Measurements from ENCODE around the gene MYO1B.

DNA sequence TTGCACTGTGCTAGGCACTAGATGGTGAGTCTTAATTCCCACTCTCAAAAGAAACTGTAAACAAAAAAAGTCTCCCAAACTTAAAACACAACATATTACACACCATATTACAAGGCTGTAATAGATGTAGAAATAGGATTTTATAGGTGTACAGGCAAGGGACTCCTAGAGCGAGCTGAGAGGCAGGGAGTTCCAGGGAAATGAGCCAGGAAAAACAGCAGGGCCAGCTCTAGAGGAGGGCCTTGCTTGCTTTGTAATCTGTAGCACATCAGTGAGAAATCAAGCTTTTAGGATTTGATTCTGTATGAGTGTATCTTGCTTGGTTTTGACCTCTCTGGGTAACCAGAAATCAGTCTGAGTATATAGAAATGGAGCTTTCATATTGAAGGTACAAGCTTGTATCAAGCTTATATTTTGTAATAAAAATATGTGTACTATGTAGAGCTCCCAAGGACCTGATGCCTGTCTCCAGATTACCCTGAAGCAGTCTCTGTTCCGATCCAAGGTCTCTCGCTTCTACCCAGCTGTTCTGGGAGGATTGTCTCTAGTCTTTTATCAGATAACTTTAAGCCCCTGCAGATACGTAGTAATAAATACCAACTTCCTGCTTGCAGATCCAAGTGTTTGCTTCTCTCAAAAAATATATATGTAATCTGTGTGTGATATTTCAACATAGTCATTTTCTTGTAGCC lies 73.0 kb downstream of the MYO1B start:
- TF ChIP-seq RFX5 (IDR thresholded peaks at IDR 0.05; ENCODE audit: low read depth, low read length) (no peak), NFE2L2 (IDR thresholded peaks at IDR 0.05; ENCODE audit: low read depth, low read length) (no peak)

All from IMR-90 (cell line).